HL-60/S4 treated with retinoic acid at 250 ng/mL for 4 days and 3 days (cell line): ENCODE data around the gene NUTM2G.
"Not testable (repeated sequence)": the region's sequence is repeated elsewhere in the genome, so short reads cannot be mapped to it uniquely, and the experiment has no call there.

ENCODE experiments used
- in situ Hi-C: fragments of 300-500 bp; cut with MboI; formaldehyde crosslinking; loops from 2 replicates; pipeline ENCODE4 v1.7.0; 2022; ENCODE audit warnings: low sequenced_read_pairs

Gene NUTM2G

GRCh38 chr9:96941628-96942027, 13.0 kb downstream of the NUTM2G start:
- in situ Hi-C loops = not testable (repeated sequence)

GRCh38 chr9:96942181-96942580, 13.5 kb downstream of the NUTM2G start:
- in situ Hi-C loops = not testable (repeated sequence)

GRCh38 chr9:96949346-96949745, 20.7 kb downstream of the NUTM2G start:
- in situ Hi-C loops = not testable (repeated sequence)

GRCh38 chr9:96950539-96950938, 21.9 kb downstream of the NUTM2G start:
- in situ Hi-C loops = not testable (repeated sequence)

GRCh38 chr9:96967591-96967990, 38.9 kb downstream of the NUTM2G start:
- in situ Hi-C loops = not testable (repeated sequence)

- in situ Hi-C loops = not testable (repeated sequence)
Measured at GRCh38 chr9:96972552-96972951, 43.9 kb downstream of the NUTM2G start.

GRCh38 chr9:96974037-96974436, 45.4 kb downstream of the NUTM2G start:
- in situ Hi-C loops = not testable (repeated sequence)

- in situ Hi-C loops = not testable (repeated sequence)
Measured at GRCh38 chr9:96983496-96984122, 55.0 kb downstream of the NUTM2G start.

- in situ Hi-C loops = not testable (repeated sequence)
Measured at GRCh38 chr9:96984139-96984538, 55.5 kb downstream of the NUTM2G start.

- in situ Hi-C loops = not testable (repeated sequence)
Measured at GRCh38 chr9:96984887-96985286, 56.2 kb downstream of the NUTM2G start.
